NCI-H2107 (cell line): Measurements from ENCODE around the gene ATG7.
"Not testable (repeated sequence)": the region's sequence is repeated elsewhere in the genome, so short reads cannot be mapped to it uniquely, and the experiment has no call there.

Experiments used
- DNase-seq: peaks from one replicate; lab custom pipeline; 2025; lab: John Stamatoyannopoulos, UW

The ATG7 gene

DNA sequence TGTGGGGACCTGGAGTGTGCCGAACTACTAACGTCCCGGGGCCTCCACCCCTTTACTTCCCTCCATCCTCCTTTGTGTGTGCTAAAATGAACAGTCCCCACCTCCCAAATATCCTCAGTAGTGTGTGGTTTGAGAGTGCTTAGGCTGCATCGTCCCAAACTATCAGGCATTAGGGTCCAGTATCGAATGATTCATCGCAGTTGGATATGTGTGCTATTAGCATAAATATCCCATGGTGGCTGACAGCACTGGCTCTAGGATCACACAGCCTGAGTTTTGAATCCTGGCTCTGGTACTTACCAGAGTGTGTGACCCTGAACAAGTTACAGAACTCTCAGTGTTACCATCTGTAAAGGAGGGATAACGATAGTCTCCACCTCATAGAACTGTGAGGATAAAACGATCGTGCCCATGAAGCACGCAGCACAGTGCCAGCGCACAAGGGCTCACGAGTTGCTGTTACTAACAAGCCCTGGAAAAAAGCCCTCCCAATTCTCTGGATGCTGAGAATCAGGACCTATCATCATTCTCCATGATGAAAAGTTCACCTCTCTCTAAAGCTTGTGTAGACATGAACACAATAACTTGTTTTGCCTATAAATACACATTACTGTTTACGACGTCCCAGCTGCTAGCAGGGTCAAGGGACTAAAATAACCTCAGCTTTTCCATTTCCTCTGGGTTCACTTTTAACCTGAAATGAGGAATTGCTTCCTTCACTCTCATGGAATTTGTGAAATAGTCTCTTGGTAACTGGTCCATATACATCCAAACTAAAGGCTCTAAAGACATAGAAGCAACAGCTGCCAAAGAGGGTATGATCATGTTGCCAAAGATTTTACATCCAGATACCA lies 320.5 kb downstream of the ATG7 start:
- no peak for DNase-seq

DNA sequence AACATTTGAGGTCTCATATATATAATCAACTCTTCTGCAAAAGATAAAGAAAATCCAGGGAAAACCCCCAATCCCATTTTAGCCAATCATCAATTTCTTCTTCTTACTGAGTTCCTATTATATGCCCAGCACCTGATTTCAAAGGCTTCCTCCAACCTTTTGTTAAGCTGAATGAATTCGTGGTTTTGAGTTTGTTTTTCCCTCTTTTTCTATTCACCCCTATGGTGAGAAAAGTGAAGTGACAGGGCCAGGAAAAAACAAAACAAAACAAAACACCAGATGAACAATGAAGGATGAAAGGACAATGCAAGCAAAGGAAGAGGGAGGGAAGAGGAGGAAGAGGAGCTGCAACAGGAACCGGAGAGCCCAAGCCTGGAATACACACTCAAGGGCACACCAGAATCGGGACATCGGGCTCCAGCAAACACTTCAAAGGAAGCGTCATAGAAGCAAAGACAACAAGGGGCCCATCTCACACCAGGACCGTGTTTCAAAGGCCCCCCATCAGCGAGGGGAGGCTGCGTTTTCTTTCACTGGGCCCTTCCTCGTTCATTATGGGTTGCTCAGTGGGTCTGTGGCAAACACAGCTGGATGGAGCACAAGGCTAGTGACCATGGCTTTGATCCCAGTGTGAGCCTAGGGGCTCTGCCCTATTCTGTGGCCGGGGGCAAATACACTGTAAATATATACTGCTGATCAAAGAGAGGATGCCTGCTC lies 321.3 kb downstream of the ATG7 start:
- no peak for DNase-seq

DNA sequence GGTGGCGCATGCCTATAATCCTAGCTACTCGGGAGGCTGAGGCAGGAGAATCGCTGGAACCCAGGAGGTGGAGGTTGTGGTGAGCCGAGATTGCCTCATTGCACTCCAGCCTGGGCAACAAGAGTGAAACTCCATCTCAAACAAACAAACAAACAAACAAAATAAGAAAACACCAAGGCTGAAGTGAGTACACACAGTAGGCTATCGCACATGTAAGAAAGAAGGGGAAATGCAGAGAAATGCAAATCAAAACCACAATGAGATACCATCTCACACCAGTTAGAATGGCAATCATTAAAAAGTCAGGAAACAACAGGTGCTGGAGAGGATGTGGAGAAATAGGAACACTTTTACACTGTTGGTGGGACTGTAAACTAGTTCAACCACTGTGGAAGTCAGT lies 322.8 kb downstream of the ATG7 start:
- DNase-seq = not testable (repeated sequence)

DNA sequence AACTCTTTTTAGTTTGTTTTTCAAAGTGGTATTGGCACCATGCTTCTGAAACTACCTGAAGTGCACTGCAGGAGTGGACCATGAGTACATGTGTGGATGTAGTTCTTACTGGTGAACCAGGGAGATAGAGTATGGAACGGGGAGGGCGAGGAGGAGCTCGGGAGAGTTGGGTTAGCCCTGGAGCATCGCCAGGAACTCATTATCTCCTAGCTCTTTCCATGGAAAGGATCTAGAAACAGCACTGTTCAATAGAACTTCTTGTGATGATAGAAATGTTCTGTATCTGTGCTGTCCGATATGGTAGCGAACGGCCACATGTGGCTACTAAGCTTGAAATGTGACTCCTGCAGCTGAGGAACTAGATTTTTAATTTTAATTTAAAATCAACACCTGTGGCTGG lies 324.2 kb downstream of the ATG7 start:
- DNase-seq = no peak

DNA sequence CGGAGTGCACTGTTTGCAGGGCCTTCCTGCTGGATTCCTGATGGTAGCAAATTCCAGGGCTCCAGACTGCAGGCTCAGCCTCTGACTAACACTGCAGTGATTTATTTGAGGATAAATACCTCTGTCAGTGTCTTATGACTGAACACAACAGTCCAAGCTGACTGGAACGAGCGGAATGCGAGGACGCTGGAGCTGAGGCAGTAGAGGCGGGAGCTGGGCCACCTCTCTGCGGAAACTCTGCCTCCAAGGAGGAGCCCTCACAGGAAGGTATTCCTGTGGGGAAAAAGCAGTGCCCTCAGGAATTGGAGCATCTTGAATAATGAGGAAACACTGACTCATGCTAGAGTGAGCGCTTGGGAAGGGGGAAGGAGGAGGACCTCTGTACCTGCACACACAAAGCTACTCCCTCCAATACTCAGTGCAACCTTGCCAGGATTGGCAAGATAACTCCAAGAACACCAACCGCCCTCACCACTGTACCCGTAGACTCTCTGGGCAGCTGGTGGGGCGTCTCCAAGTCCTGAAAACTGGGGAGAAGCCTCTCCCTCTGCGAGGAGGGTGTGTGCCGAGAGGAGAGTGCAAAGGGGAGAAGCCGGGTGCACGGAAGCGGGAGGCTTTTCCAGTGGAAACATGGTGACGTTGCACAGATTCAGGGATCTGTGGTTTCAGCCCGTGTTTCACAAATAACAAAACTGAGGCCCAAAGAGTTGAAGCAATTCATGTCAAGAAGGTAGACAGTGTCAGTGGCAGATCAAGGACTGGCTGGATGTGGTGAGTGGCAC lies 328.5 kb downstream of the ATG7 start:
- DNase-seq = no peak

DNA sequence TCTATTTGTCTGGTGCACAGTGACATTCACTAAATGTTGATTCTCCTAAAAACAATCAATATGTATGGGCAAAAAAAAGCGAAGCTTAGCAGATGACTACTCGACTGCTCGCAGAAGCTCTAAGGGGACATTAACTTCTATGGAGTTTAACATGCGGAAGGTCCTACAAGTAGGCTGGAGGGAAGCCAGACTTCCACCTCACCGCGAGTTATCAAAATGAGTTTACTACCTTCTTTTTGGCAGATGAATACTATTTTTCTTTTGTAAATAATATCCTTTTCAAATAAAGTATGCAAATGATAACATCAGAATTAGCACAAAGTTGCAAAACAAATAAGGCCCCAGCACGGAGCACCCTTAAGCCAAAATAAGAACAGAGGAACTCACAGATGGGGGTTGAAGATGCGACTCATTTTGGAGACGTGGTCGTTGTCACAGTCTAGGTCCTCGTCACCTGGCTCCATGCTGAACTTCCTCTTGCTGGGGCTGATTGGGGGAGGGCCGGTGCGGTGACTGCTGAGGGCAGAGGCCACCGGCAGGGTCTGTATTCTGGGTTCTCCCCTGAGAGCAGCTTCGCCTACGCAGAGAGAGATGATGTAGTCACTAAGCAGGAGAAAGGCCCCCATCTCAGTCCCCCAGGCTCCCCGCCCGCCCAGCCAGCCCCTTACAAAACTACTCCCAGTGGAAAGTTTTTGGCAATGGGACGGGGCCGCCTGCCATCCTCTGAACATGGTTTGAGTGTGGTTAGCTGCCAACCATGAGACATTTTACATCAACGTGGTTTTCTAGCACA lies 329.4 kb downstream of the ATG7 start:
- no peak for DNase-seq

DNA sequence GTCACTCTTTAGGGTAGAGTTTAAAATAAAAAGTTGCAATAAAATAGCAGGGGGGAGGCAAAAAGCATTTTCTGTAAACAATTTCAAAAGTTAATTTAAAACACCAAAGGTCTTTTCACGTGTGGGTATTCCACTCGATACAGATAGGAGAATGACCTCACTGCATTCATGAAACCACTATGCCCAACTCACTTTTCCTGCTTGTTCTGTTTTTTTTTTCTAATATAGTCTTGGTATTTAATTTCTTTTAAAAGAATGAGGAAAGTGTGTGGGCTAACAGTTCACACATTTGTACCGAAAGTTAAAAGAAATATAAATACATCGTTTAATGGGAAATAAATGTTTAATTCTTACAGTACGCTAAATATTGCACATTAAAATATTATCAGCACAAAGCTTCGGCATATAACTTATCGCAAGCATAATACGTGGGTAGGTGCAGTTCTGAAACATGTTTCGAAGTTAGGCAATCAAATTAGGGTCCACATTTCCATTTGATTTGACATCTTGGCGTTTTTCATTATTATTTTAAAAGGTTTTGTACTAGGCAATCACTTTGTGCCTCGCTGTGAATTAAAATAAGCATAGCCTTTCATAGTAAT lies 330.1 kb downstream of the ATG7 start:
- DNase-seq = no peak

DNA sequence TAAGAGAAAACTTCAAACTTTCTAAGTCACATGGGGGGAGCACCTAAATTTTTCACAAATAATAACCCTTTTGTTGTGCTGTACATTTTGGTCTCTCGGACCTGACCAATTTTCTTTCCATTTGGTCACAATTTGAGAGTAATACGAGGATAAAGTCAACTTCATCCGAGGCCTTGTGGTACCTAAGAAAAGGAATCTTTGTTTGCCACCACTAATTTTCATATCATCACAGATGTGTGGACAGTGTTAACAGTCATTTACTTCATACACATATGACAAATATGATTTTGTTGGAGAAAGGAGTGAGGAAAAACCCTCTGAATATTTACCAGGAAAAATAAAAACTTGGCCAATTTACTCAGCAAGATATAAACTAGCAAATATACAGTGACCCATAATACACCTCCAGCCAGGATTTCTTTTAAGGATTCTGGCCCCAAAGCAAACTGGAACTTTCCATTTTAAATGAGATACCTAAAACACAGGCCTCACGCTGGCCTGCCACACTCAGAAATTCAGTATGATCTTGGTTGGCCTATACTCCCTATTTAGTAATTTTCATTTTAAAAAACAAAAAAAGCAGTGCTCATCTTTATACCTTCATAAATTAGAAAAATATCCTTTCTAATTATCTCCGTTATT lies 330.8 kb downstream of the ATG7 start:
- no peak for DNase-seq

DNA sequence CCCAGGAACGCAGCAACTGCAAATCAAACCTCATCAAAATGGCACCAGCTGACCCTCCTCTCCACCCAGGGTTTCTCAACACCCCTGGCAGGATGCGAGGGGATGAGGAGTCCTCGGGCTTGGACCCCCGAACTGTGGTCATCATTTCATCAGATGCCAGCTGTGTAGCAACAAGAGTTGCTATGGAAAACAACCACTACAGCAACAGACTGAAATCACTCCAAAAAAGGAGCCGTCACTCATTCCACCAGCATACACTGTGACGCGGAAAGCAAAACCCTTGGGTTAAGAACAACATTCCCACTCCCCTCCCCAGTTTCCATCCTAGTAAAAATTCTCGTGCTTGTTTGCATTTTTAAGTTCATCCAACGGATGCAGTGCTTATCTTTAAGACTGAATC lies 331.4 kb downstream of the ATG7 start:
- no peak for DNase-seq

DNA sequence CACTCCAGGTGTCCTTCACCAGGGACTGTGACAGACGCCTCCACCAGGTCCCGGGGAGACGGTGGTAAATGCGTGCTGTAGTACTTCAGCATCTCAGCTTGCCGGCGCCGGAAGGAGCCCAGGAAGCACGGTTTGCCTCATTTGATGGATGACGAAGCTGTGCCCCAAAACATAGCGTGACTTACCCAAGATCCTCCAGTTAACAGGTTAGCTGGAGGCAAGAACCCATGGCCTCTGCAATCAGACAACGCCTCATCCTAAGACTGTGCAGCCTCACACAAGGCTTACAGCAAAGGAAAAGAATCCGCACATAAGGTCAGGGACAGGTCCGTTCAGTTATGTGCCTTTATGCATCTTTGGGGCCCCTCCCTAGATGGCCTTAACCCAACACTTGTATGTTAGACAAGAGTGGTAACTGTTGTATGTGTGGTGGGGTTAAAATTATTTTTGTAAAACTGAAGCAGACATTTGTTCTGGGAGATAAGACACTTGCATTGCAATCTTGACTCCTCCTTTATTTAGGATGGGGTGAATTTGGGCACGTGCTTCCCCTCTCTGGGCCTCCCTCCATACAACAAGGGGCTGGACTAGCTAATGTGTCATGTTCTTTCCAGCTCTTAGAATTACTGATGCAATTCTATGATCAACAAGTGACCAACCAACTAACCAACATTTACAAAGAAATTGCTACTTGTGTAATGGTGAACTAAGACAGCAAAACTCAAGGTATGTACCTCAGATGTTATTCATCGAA lies 332.1 kb downstream of the ATG7 start:
- no peak for DNase-seq

DNA sequence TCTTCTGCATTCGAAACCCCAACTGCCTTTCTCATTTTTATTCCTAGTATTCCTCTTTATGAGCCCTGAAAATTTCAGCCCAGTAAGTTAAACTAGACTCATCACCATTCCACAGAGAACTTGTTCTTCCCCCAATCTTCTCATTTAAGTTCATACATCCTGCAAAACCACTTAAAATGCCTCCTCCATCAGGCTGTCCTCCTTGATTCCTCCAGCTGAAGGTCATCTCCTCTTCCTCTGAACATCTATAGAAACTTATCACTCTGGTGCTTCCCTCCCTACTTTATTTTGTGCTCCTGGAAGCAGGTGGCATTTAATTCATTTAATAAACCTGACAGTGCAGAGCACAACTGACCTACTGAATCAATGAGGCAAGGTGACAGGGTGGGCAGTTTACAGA lies 333.2 kb downstream of the ATG7 start:
- DNase-seq = no peak

DNA sequence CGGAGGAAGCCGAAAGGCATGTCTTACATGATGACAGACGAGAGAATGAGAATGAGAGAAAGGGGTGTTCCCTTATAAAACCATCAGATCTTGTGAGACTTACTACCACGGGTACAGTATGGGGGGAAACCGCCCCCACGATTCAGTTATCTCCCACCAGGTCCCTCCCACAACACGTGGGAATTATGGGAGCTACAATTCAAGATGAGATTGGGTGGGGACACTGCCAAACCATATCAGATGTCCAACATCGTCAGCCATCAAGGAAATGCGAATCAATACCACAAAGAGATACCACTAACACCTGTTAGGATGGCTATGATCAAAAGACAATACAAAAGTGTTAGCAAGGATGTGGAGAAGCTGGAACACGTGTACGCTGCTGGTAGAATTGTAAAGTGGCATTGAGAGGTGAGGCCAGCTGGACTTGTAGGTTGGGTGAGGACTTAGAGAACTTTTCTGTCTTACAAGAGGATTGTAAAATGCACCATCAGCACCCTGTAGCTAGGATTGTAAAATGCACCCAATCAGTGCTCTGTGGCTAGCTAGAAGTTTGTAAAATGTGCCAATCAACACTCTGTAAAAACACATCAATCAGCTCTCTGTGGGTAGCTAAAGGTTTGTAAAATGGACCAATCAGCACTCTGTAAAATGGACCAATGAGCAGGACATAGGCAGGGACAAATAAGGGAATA lies 334.0 kb downstream of the ATG7 start:
- DNase-seq = no peak

DNA sequence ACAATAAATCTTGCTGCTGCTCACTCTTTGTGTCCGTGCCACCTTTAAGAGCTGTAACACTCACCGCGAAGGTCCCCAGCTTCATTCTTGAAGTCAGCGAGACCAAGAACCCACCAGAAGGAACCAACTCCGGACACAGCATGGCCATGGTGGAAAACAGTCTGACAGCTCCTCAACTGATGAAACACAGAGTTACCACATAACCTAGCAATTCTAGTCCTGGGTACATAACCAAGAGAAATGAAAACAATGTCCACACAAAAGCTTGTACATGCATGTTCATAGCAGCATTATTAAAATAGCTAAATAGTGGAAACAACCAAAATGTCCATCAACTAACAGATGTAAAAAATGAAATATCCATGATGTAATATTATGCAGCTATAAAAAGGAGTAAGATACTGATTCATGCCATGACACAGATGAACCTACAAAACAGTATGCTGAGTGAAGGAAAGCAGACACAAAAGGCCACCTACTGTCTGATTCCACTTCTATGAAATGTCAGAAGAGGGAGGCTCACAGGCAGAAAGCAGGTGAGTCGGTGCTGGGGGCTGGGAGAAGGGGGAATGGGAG lies 334.8 kb downstream of the ATG7 start:
- DNase-seq = no peak
